Left lobe of liver (tissue), 1 donor: ENCODE measurements around the gene VSX1. TPM values are rescaled to one million over a fixed set of nuclear protein-coding genes. Genes with fewer than 3 reads are reported as not detected.

ENCODE experiments used
- total RNA-seq: library from RNA; stranded (reverse); gene quantifications from one replicate; pipeline ENCODE4 v1.2.1, GENCODE V29; 2021
- donor health status: DM: no; HTN: yes; CAD: no.

Gene VSX1
- total RNA-seq, 1 donor from 2014 or later, result 0.18 TPM

Other genes with a start within 250 kb of the VSX1 start
- 0.38 TPM for gene CST7, start 132.9 kb downstream of the VSX1 start, total RNA-seq
- 180 TPM for gene APMAP, start 89.4 kb downstream of the VSX1 start, total RNA-seq
- gene ACSS1, start 24.0 kb downstream of the VSX1 start, total RNA-seq, result 9.9 TPM
- gene ENTPD6, start 113.6 kb upstream of the VSX1 start, total RNA-seq, result 33.4 TPM
- gene PYGB, start 165.9 kb upstream of the VSX1 start, total RNA-seq, result 10.3 TPM